Measurements from ENCODE around the gene C11orf42. TPM values are rescaled to one million over a fixed set of nuclear protein-coding genes. Genes with fewer than 3 reads are reported as not detected.

Gene C11orf42, protein sequence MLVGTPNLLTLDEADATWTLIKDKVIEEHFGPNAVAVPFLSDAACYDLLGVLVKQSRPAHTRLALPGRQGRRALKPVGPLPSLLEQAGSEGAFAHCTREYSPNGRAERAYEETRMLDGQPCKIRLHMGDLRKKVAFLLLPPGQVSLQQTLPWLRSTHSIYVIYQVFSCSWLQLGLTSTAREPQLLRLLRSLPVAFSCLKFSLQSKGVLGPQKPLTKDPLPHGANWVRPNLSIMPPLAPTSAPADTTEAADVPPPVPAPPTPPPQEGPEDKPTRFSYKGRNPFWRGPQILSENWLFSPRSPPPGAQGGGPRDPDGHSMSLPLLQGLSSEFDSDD
- total RNA-seq: not detected

DNA sequence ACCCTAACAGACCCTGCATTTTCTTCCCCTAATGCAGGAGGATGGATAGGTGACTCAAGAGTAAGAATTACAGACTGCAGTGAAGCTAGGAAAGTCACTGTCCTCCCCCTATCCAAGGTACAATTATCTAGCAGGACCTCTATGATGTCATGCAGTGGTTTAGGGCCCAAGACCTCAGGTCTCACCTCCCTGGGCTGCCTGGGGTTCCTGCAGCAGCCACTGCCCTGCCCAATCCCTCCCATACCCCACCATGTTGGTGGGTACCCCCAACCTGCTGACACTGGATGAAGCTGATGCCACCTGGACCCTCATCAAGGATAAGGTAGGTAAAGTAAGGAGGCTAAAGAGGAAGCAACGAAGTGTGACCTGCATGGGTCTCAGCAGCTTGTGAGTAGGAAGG is at the start of gene C11orf42:
C11orf42 (plus strand) TSS at position 192 of the 400 bp plus-strand sequence; CDS start at position 251, 59 bp downstream.
- Histone ChIP-seq H3K36me3 (peaks cover 0 to 12% of the 10 kb centered on the region in 2 donors), H3K4me1 (no peaks in the 10 kb centered on the region), H3K27ac (no peak within 1 kb of the TSS), H3K9me3 (no peaks in the 10 kb centered on the region), H3K4me3 (no peak within 1 kb of the TSS), H3K27me3 (no peaks in the 10 kb centered on the region)
- TF ChIP-seq, protein P1, sequence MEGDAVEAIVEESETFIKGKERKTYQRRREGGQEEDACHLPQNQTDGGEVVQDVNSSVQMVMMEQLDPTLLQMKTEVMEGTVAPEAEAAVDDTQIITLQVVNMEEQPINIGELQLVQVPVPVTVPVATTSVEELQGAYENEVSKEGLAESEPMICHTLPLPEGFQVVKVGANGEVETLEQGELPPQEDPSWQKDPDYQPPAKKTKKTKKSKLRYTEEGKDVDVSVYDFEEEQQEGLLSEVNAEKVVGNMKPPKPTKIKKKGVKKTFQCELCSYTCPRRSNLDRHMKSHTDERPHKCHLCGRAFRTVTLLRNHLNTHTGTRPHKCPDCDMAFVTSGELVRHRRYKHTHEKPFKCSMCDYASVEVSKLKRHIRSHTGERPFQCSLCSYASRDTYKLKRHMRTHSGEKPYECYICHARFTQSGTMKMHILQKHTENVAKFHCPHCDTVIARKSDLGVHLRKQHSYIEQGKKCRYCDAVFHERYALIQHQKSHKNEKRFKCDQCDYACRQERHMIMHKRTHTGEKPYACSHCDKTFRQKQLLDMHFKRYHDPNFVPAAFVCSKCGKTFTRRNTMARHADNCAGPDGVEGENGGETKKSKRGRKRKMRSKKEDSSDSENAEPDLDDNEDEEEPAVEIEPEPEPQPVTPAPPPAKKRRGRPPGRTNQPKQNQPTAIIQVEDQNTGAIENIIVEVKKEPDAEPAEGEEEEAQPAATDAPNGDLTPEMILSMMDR (IDR thresholded peaks at IDR 0.05 in 4 of 5, conservative IDR thresholded peaks at IDR 0.05 in 1 of 5): no peak
- no peak for TF ChIP-seq POLR2A (IDR thresholded peaks at IDR 0.05)
- ATAC-seq (no peak), DNase-seq (no peak)
- intact Hi-C loops (cut with DNase I; ENCODE audit: low total_unique reads) (no loop called here), in situ Hi-C loops (cut with MboI; ENCODE audit: low sequenced_read_pairs in 4 of 4) (no loop called here)

DNA sequence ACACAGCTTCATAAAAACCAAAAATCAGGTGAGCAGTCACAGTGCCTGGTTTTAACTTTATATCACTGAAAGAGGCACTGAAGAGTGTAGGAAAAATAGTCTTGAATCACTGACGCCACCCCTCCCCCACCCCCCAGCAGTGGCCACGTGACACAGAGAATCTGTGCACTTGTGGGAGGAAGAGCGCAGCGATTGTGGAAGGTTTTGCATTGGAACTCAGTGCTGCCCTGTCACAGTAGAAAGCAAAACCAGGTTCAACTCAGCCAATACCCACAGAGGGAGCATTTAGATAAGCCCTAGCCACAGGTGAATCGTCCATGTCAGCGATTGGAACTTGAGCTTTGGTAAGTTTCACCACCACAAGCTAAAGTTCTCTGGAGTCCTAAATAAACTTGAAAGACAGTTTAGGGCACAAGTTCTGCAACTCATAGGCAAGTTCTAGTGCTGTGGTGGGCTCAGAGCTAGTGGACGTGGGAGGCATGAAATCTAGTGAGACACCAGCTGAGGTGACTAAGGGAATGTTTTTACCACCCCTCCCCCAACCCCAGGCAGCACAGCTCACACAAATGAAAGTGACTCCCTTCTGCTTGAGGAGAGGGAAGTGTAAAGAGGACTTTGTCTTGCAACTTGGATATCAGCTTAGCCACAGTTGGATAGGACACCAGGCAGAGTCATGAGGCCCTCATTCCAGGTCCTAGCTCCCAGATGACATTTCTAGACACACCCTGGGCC is 48.6 kb upstream of the C11orf42 start:
- H3K9me3 ChIP-seq: no peaks in the 10 kb centered on the region
- intact Hi-C loops (cut with DNase I; ENCODE audit: low total_unique reads): no loop called here
- ATAC-seq: no peak

DNA sequence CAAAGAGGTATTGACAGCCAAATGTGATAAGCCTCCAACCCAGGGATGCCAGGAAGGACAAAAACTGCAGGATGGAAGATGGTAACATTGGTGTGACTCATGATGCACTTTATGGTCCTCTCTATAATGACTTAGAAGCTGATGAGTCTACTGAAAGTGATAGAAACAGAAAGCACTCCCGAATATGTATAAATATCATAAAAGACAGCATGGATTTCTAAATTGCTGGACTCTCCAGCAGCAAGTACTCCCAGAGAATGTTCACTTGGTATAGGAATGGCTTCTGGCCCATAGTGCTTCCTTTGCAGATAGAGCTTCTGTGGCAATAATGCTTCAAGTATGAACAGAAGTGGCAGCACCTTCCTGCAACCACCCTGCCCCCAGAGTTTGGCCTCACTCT is 35.1 kb upstream of the C11orf42 start, which contains the start of gene OR52B2:
OR52B2 (minus strand) TSS at position 101 of the 400 bp plus-strand sequence; CDS start at position 101, 0 bp downstream.
- Histone ChIP-seq H3K4me3 (no peak within 1 kb of the TSS), H3K27ac (no peak within 1 kb of the TSS), H3K27me3 (no peaks in the 10 kb centered on the region), H3K9me3 (peaks cover 0 to 4% (median 0%) of the 10 kb centered on the region in 3 donors), H3K36me3 (no peaks in the 10 kb centered on the region), H3K4me1 (no peaks in the 10 kb centered on the region)
- DNase-seq: no peak
- intact Hi-C loops (cut with DNase I; ENCODE audit: low total_unique reads): no loop called here
- no peak for ATAC-seq
- TF ChIP-seq, protein P1 (IDR thresholded peaks at IDR 0.05 in 4 of 5, conservative IDR thresholded peaks at IDR 0.05 in 1 of 5): no peak
- TF ChIP-seq POLR2A (IDR thresholded peaks at IDR 0.05): no peak
- in situ Hi-C loops (cut with MboI; ENCODE audit: low sequenced_read_pairs in 4 of 4): no loop called here

More for the DNA sequence above, 48.6 kb upstream of the C11orf42 start:
- Histone ChIP-seq H3K4me1 (no peaks in the 10 kb centered on the region), H3K36me3 (no peaks in the 10 kb centered on the region), H3K4me3 (no peak overlapping the region), H3K27ac (no peak overlapping the region), H3K27me3 (no peaks in the 10 kb centered on the region)
- no peak for TF ChIP-seq POLR2A (IDR thresholded peaks at IDR 0.05)
- TF ChIP-seq, protein P1 (IDR thresholded peaks at IDR 0.05 in 4 of 5, conservative IDR thresholded peaks at IDR 0.05 in 1 of 5): no peak
- DNase-seq: no peak
- in situ Hi-C loops (cut with MboI; ENCODE audit: low sequenced_read_pairs in 4 of 4): no loop called here

DNA sequence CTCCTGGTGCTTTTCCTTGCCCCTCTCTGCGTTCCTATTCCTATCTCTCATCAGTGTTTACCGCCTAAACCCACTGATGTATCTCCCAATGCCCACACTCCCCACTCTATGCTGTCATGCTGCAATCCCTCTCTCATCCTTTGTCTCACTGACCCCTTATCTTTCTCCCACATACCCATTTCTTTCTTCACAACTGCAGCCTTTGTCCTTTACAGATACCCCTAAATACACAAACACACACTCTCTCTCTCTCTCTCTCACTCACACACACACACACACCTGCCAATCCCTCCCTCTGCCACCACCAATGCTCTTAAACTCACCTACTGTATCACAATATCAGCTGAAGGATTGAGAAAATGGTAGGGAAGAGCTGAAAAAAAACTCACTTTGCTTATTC is 29.9 kb upstream of the C11orf42 start:
- in situ Hi-C loops (cut with MboI; ENCODE audit: low sequenced_read_pairs in 4 of 4): no loop called here
- intact Hi-C loops (cut with DNase I; ENCODE audit: low total_unique reads): no loop called here

More for the DNA sequence above, 29.9 kb upstream of the C11orf42 start:
- H3K4me1 ChIP-seq: no peaks in the 10 kb centered on the region
- no peak overlapping the region for H3K4me3 ChIP-seq
- no peaks in the 10 kb centered on the region for H3K36me3 ChIP-seq
- H3K9me3 ChIP-seq: no peaks in the 10 kb centered on the region
- H3K27ac ChIP-seq: no peak overlapping the region
- no peaks in the 10 kb centered on the region for H3K27me3 ChIP-seq
- no peak for DNase-seq
- ATAC-seq: no peak
- no peak for TF ChIP-seq POLR2A (IDR thresholded peaks at IDR 0.05)
- TF ChIP-seq, protein P1 (IDR thresholded peaks at IDR 0.05 in 4 of 5, conservative IDR thresholded peaks at IDR 0.05 in 1 of 5): no peak
